ENCODE data around the gene CBARP.

- no peak for TF ChIP-seq REST (tag by site-specific recombination; IDR thresholded peaks at IDR 0.05)
- TF ChIP-seq, protein P1, sequence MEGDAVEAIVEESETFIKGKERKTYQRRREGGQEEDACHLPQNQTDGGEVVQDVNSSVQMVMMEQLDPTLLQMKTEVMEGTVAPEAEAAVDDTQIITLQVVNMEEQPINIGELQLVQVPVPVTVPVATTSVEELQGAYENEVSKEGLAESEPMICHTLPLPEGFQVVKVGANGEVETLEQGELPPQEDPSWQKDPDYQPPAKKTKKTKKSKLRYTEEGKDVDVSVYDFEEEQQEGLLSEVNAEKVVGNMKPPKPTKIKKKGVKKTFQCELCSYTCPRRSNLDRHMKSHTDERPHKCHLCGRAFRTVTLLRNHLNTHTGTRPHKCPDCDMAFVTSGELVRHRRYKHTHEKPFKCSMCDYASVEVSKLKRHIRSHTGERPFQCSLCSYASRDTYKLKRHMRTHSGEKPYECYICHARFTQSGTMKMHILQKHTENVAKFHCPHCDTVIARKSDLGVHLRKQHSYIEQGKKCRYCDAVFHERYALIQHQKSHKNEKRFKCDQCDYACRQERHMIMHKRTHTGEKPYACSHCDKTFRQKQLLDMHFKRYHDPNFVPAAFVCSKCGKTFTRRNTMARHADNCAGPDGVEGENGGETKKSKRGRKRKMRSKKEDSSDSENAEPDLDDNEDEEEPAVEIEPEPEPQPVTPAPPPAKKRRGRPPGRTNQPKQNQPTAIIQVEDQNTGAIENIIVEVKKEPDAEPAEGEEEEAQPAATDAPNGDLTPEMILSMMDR (tag by site-specific recombination; IDR thresholded peaks at IDR 0.05) = no peak
Measured at GRCh38 chr19:1235625-1236538, 1.9 kb downstream of the CBARP start.

All from HEK293 (cell line).